ENCODE measurements around the gene ABCF1.

DNA sequence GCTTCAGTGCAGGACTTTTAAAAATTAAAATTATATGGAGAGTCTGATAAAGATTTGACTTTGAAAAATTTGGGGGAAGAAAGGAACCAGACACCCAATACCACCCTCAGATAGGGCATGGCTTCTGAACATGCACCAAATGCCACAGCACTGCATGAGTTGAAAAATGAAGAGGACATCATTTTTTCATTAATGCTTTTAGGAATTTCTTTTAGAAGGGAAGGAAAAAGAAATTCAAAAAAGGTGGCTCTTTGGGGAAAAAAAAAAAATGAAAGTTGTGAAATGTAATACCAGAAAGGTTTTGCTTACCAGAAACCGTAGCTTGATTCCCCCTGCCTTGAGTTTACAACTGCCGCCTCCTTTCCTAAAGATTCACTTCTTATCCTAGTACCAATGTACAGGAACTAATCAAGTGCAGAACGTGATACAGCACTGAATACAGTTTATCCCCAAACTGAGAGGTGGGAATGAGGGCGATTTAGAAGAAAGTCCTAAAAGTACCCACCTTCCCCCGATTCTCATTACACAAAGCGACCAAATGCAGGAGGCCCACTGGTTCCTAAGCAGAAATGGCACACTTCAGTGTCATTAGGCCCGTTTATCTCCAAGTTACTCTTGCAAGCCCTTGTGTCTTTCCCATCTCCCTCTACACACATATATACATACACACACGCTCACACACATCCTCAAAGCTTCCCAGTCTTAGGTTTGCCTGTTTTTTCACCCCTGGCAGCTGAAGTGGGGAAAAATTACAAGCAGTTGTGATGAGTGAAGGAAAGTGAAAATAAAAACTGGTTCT, 43.0 kb downstream of the ABCF1 start:
- TF ChIP-seq, protein P1, sequence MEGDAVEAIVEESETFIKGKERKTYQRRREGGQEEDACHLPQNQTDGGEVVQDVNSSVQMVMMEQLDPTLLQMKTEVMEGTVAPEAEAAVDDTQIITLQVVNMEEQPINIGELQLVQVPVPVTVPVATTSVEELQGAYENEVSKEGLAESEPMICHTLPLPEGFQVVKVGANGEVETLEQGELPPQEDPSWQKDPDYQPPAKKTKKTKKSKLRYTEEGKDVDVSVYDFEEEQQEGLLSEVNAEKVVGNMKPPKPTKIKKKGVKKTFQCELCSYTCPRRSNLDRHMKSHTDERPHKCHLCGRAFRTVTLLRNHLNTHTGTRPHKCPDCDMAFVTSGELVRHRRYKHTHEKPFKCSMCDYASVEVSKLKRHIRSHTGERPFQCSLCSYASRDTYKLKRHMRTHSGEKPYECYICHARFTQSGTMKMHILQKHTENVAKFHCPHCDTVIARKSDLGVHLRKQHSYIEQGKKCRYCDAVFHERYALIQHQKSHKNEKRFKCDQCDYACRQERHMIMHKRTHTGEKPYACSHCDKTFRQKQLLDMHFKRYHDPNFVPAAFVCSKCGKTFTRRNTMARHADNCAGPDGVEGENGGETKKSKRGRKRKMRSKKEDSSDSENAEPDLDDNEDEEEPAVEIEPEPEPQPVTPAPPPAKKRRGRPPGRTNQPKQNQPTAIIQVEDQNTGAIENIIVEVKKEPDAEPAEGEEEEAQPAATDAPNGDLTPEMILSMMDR (IDR thresholded peaks at IDR 0.05), result no peak
- no peak for TF ChIP-seq POLR2A (IDR thresholded peaks at IDR 0.05; ENCODE audit: low read depth)
- no peak for TF ChIP-seq POLR2AphosphoS5 (IDR thresholded peaks at IDR 0.05)

All from esophagus muscularis mucosa (tissue), 3 donors.